ENCODE data around the gene CXXC5.
A peak's percentile ranks its signal among the peaks of the same experiment; 100 is the strongest.

CXXC5 gene

GRCh38 chr5:139683295-139684271, 35.4 kb downstream of the CXXC5 start:
- no peak for DNase-seq

DNA sequence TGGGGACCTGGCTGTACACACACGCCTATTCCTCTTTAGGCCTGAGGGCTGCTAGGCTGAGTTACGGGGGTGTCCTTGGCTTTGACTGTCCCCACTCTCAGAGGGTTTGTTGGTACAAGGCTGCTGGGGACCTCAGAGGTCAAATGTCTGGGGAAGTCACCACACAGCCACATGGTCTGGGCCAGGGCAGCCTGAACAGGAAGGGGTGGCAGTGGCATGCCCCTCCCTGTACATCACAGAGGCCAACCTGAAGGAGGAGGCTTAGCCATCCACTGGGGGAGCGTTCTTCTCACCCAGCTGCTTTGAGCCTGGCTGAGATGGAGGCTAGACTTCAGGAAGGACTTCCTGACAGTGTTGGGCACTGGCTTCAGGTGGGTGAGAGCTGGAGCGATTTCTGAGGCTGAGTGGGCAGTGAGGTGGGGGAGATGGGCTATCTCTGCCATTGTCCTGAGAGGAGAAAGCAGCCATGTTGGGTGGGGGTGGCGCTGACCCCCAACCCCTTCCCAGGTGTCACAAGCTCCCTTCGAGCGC, 36.3 kb downstream of the CXXC5 start:
- DNase-seq: no peak

GRCh38 chr5:139684881-139685749, 37.0 kb downstream of the CXXC5 start:
- DNase-seq: no peak

- DNase-seq: no peak
Measured at GRCh38 chr5:139685886-139686285, 37.7 kb downstream of the CXXC5 start.

DNA sequence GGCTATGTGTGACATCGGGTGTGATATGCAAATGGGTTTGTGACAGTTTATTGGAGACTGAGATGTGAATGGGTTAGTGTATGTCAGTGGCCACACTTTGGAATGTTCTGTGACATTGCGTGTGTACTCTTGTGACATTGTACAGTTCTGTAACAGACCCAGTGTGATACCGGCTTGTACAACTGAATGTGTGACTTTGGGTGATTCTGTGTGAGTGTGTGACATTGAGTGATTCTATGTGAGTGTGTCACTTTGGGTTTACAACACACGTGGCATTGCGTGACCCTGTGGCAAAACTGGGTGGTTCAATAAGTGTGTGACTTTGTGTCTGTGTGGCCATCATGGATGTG, 38.2 kb downstream of the CXXC5 start:
- no peak for DNase-seq

GRCh38 chr5:139686706-139687441, 38.7 kb downstream of the CXXC5 start:
- DNase-seq: no peak

DNA sequence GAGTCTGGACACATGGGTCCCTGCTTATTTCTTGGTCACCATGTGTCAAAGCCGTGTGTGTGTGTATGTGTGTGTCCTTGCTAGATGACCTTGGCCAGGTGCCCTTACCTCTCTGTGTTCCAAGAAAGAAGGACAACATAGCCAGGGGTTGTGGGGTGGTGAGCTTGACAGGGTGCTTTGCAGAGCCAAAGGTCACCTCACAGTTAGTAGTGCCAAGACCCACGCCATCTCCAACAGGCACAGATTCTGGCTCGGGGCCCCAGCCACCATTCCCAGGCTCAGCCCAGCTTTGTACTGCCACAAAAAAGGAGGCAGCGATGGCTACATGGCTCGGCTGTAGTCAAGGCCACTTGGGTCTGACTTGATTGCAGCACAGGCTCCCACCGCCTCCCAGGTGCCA, 39.5 kb downstream of the CXXC5 start:
- no peak for DNase-seq

DNA sequence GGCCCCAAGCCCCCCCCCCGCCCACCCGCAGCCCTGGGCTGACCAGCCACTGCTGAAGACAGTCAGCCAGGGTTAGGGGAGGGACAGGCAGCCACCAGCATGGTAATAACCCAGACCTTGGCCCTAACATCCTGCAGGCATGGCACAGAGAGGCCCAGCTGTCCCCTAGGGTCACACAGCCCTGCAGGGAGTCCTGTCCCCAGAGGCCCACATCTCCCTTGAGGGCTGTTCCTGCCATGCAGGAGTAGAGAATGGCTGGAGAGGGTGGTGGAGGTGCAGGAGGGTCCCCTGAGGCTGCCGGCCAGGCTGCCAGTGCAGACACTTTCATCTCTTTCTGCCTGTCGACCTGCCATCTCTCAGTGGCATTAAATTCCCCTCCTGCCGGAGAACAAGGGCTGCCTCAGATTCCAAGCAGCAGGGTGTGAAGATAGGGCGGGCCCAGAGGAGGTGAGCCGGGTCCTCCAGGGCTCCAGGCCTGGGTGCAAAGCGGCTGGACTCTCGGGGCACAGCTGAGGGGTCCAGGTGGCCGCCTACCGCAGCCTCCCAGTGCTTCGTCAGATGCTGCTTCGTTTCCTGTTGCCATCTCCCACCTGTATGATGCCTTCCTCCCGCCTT, 40.0 kb downstream of the CXXC5 start:
- DNase-seq: no peak

DNA sequence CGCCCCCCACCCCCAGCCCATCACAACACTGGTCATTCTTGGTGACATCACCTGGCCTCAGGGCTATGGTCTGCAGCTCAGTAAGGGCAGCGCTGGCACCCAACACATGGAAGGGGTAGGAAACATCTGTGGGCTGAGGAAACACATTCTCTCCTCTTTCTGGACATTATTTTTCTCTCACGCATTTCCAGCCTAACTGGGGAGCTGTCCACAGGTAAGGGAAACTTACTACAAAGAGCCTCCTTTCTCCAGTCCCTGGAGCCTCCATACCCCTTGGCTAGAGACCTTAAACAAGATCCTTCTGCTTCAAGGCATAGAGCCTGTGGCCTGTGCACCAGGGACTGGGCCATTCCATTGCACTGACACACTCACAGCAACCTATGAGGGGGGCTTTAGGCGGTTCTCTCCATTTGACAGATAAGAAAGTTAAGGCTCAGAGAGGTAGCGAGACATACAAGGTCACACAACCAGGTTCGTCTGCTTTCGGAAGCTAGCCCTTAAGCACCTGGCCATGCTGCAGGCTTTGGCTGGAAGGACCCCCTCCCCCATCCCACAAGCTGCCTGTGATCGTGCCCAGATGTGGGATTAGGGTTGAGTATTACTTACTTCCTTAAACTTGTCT, 40.7 kb downstream of the CXXC5 start:
- DNase-seq: no peak

GRCh38 chr5:139689631-139690063, 41.5 kb downstream of the CXXC5 start:
- no peak for DNase-seq

- peak; percentile 72 for DNase-seq
Measured at GRCh38 chr5:139690064-139690802, 42.1 kb downstream of the CXXC5 start.

DNA sequence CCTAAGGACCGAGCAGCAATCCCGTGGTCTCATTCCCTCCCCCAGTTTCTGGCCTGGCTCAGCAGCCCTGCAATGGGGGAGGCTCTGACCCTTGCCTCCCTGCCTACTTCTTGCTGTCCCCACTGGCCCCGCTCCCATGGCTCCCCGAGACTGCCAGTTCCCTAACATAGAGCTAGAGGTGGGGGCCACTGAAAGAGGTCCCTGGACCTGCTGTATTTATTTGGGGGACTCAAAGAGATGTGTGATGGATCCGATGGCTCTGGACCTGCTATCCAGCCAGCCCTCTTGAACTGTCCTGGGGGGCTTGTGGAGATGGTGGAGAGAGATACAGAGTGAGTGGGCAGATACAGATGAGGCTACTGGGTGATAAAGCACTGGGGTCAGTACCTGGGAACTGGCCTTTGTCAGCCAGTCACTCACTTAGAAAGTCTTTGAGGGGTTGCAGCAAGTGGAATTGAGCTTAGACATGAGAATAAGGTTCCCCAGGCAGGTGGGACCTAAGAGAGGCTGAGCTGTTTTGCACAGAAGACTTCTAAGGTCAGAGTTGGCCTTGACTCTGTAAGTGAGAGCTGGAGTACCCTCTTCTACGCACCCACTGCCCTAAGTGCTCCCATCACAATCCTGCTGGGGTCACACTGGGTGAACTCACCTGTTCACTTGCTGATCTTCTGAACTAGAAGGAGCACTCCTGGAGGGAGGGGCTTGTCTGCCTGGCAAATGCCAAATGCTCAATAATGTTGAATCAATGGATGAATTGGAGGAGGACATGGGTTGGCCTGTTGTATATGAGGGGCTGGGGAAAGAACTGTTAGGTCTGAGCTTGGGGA, 42.9 kb downstream of the CXXC5 start:
- no peak for DNase-seq

GRCh38 chr5:139692148-139692547, 44.0 kb downstream of the CXXC5 start:
- no peak for DNase-seq

- no peak for DNase-seq
Measured at GRCh38 chr5:139692679-139693308, 44.6 kb downstream of the CXXC5 start.

GRCh38 chr5:139693676-139694364, 45.7 kb downstream of the CXXC5 start:
- no peak for DNase-seq

GRCh38 chr5:139694556-139695177, 46.5 kb downstream of the CXXC5 start:
- DNase-seq: no peak

GRCh38 chr5:139695178-139695573, 47.0 kb downstream of the CXXC5 start:
- no peak for DNase-seq

DNA sequence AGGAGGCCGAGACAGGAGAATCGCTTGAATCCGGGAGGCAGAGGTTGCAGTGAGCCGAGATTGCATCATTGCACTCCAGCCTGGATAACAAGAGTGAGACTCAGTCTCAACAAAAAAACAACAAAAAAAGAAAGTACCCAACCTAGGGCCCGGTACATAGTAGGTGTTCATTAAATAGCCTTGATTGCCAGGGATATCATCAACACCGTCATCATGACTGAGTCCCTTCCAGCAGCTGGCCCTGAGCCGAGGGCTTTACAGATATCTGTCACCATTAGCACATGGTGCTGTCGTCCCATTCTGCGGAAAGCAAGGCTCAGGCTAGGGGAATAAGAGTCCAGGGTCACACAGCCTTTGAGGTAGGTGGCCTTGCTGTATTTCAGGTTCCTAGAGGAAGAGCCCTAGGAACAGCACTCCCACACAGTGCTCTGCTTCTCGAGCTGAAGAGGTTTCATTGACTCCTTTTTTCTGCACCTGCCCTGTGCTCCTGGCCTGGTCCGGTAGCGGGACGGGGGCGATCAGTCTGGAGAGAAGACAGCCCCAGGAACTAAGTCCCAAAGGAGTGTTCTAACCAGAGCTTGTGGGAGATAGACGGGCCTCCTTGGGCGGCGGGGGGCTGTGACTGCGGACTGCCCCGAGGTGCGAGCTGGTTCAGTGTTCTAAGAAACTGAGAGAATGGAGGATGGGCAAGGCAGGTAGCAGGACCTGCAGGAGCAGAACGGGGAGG, 48.2 kb downstream of the CXXC5 start:
- DNase-seq: no peak

Measured in NCI-H226 (cell line).